CD4-positive, alpha-beta T cell (primary cell): Measurements from ENCODE around the gene UPB1. TPM values are rescaled to one million over a fixed set of nuclear protein-coding genes. Genes with fewer than 3 reads are reported as not detected.

Experiments used
- ATAC-seq: fragments of 200-7000 bp; cut with Tn5 transposase; one replicate; pipeline ENCODE4 v1.10.0; 2022; ENCODE audit warnings: mild to moderate bottlenecking; ENCODE audit not compliant: poor library complexity
- CTCF ChIA-PET: fragments of 350-600 bp; sonication (Branson Sonifier 250); formaldehyde crosslinking; loops from one replicate; lab custom pipeline; 2021; ENCODE audit warnings: antibody characterized with exemption, inconsistent platforms; lab: Charles Lee
- POLR2A ChIA-PET: fragments of 350-600 bp; sonication (Branson Sonifier 250); formaldehyde crosslinking; loops from one replicate; lab custom pipeline; 2021; ENCODE audit warnings: antibody characterized with exemption, inconsistent platforms; lab: Charles Lee
- DNase-seq, 14 experiments: peaks; one replicate each; pipeline ENCODE4 v3.0.0-alpha.2; 2013 to 2020; ENCODE audit warnings: mixed read lengths in 2 of 14
- H3K27ac ChIP-seq, 2 donors: one replicate each; pipeline versions ENCODE4 v1.5.1 to v1.7.0; 2013; ENCODE audit warnings: low read length in 2 of 2, low read depth in 1 of 2, mild to moderate bottlenecking in 1 of 2
- H3K27me3 ChIP-seq, 2 experiments: 1 replicate in 1 of 2; 2 replicates in 1 of 2; pipeline versions ENCODE4 v1.6.1 to v1.7.0; 2013; ENCODE audit warnings: low read length in 2 of 2, control low read depth in 1 of 2, mild to moderate bottlenecking in 1 of 2, moderate library complexity in 1 of 2; ENCODE audit not compliant: insufficient read depth in 2 of 2, control insufficient read depth in 1 of 2
- H3K36me3 ChIP-seq: one replicate; pipeline ENCODE4 v1.6.1; 2013; ENCODE audit warnings: low read length, control low read depth; ENCODE audit not compliant: insufficient read depth
- H3K4me1 ChIP-seq: one replicate; pipeline ENCODE4 v1.6.1; 2013; ENCODE audit warnings: low read length, control low read depth; ENCODE audit not compliant: insufficient read depth
- H3K4me3 ChIP-seq: one replicate; pipeline ENCODE4 v1.5.1; 2013; ENCODE audit warnings: mild to moderate bottlenecking, low read length, moderate library complexity
- H3K9me3 ChIP-seq, 2 experiments: 1 replicate in 1 of 2; 2 replicates in 1 of 2; pipeline versions ENCODE4 v1.6.1 to v1.7.0; 2013; ENCODE audit warnings: low read length in 2 of 2, mild to moderate bottlenecking in 2 of 2, control low read depth in 1 of 2, moderate library complexity in 1 of 2; ENCODE audit not compliant: control insufficient read depth in 1 of 2, insufficient read depth in 1 of 2
- H3K27ac Mint-ChIP-seq: one replicate; pipeline ENCODE4 v1.8.0; 2020; ENCODE audit warnings: mixed read lengths
- H3K27me3 Mint-ChIP-seq: one replicate; pipeline ENCODE4 v1.8.0; 2021; ENCODE audit warnings: mixed read lengths
- H3K36me3 Mint-ChIP-seq: one replicate; pipeline ENCODE4 v1.8.0; 2021; ENCODE audit warnings: low read depth, mixed read lengths
- H3K4me1 Mint-ChIP-seq: one replicate; pipeline ENCODE4 v1.8.0; 2021; ENCODE audit warnings: low read depth, mixed read lengths
- H3K4me3 Mint-ChIP-seq: one replicate; pipeline ENCODE4 v1.8.0; 2020; ENCODE audit warnings: mild to moderate bottlenecking, mixed read lengths
- H3K9me3 Mint-ChIP-seq: one replicate; pipeline ENCODE4 v1.8.0; 2020; ENCODE audit warnings: mixed read lengths
- CTCF ChIP-seq: fragments of 200-600 bp; IDR thresholded peaks from one replicate; pipeline ENCODE4 v1.8.0; 2022; ENCODE audit warnings: antibody characterized with exemption, mild to moderate bottlenecking
- intact Hi-C, 2 experiments: fragments of 100-400 bp; cut with DNase I in 1 of 2; cut with micrococcal nuclease in 1 of 2; formaldehyde crosslinking; loops; one replicate each; pipeline versions ENCODE4 v1.15.1 to v1.9.0; 2023 to 2025; cut with DNase I, micrococcal nuclease
- total RNA-seq, 174 experiments: library from RNA in 2 of 174; stranded (reverse) in 2 of 174; gene quantifications; one replicate each; pipeline ENCODE4 v1.2.3 and lab custom pipeline; 2021 to 2026

UPB1 gene
- total RNA-seq, 2 experiments from 2014 or later, result 2.7 to 3.7 TPM

- POLR2A ChIA-PET, result interaction anchor here (0.6 to 2.4 kb wide), 8 partner anchors 7 to 698 kb away, joined by 3 to 17 read pairs (median 4); partner anchors contain the start of gene ADORA2A
Measured at GRCh38 chr22:24555165-24556039, 60.3 kb downstream of the UPB1 start, which contains the start of gene SNRPD3. Gene SNRPD3, plus strand, starts transcription at chr22:24555999. Its CDS starts 1,676 bp downstream, at chr22:24557675.

GRCh38 chr22:24559471-24559870 lies 64.3 kb downstream of the UPB1 start:
- no peaks in the 10 kb centered on the region for H3K27me3 Mint-ChIP-seq
- no peak overlapping the region for H3K4me3 ChIP-seq
- H3K9me3 Mint-ChIP-seq, result no peaks in the 10 kb centered on the region
- H3K36me3 ChIP-seq, result peaks cover 56% of the 10 kb centered on the region
- peak overlapping the region; percentile 63 for H3K4me3 Mint-ChIP-seq
- no peak for ATAC-seq
- no peak overlapping the region for H3K27ac Mint-ChIP-seq
- intact Hi-C loops, result loop anchor here in 1 of 2 experiments (5.0 to 10.0 kb wide), 4 partner anchors 645 to 1415 kb away; partner anchors contain the start of genes DERL3, RAB36 and RSPH14
- peaks cover 70% of the 10 kb centered on the region for H3K4me1 ChIP-seq
- CTCF ChIA-PET, result interaction anchor here (0.7 kb wide), 2 partner anchors 35 to 101 kb away, joined by 3 to 4 read pairs; no protein-coding TSS in a partner anchor
- H3K9me3 ChIP-seq, result no peaks in the 10 kb centered on the region
- H3K36me3 Mint-ChIP-seq, result peaks cover 78% of the 10 kb centered on the region
- H3K27ac ChIP-seq, result no peak overlapping the region
- POLR2A ChIA-PET, result no interaction called here
- TF ChIP-seq CTCF, result no peak
- DNase-seq, result no peak
- H3K4me1 Mint-ChIP-seq, result peaks cover 80% of the 10 kb centered on the region
- no peaks in the 10 kb centered on the region for H3K27me3 ChIP-seq

More at GRCh38 chr22:24555165-24556039, 60.3 kb downstream of the UPB1 start, which contains the start of gene SNRPD3:
- H3K4me1 ChIP-seq, result peaks cover 52% of the 10 kb centered on the region
- peak within 1 kb of the TSS; percentile 78 for H3K4me3 ChIP-seq
- Mint-ChIP-seq H3K9me3 (no peaks in the 10 kb centered on the region), H3K4me3 (peak within 1 kb of the TSS; percentile 97), H3K27ac (peak within 1 kb of the TSS; percentile 89), H3K27me3 (no peaks in the 10 kb centered on the region), H3K4me1 (peaks cover 82% of the 10 kb centered on the region), H3K36me3 (peaks cover 68% of the 10 kb centered on the region)
- ATAC-seq (peak; percentile 83), DNase-seq (peak; percentile 99 to 100 (median 100))
- TF ChIP-seq CTCF, result no peak
- intact Hi-C loops, result loop anchor here in 1 of 2 experiments (1.0 to 10.0 kb wide), 5 partner anchors 285 to 1411 kb away; partner anchors contain the start of genes DERL3, RAB36, RSPH14 and SPECC1L
- H3K27me3 ChIP-seq, result no peaks in the 10 kb centered on the region
- no peaks in the 10 kb centered on the region for H3K9me3 ChIP-seq
- H3K27ac ChIP-seq, result peak within 1 kb of the TSS; percentile 97 to 98
- peaks cover 29% of the 10 kb centered on the region for H3K36me3 ChIP-seq
- CTCF ChIA-PET, result no interaction called here

GRCh38 chr22:24563246-24563645 lies 68.1 kb downstream of the UPB1 start:
- peaks cover 57% of the 10 kb centered on the region for H3K4me1 ChIP-seq

More at GRCh38 chr22:24563246-24563645, 68.1 kb downstream of the UPB1 start:
- peaks cover 70% of the 10 kb centered on the region for H3K36me3 ChIP-seq
- no peak for DNase-seq
- H3K27ac Mint-ChIP-seq, result no peak overlapping the region
- CTCF ChIA-PET, result no interaction called here
- no peaks in the 10 kb centered on the region for H3K9me3 Mint-ChIP-seq
- H3K4me1 Mint-ChIP-seq, result peaks cover 65% of the 10 kb centered on the region
- no peak overlapping the region for H3K4me3 ChIP-seq
- H3K27me3 ChIP-seq, result no peaks in the 10 kb centered on the region
- H3K4me3 Mint-ChIP-seq, result no peak overlapping the region
- H3K36me3 Mint-ChIP-seq, result peaks cover 84% of the 10 kb centered on the region
- no peaks in the 10 kb centered on the region for H3K27me3 Mint-ChIP-seq
- TF ChIP-seq CTCF, result no peak
- intact Hi-C loops, result no loop called here
- ATAC-seq, result no peak
- POLR2A ChIA-PET, result no interaction called here
- no peaks in the 10 kb centered on the region for H3K9me3 ChIP-seq
- no peak overlapping the region for H3K27ac ChIP-seq
